ENCODE measurements around the gene ALAD. TPM values are rescaled to one million over a fixed set of nuclear protein-coding genes. Genes with fewer than 3 reads are reported as not detected.
"Not testable (repeated sequence)": the region's sequence is repeated elsewhere in the genome, so short reads cannot be mapped to it uniquely, and the experiment has no call there.

The ALAD gene
- 42.0 TPM for total RNA-seq

DNA sequence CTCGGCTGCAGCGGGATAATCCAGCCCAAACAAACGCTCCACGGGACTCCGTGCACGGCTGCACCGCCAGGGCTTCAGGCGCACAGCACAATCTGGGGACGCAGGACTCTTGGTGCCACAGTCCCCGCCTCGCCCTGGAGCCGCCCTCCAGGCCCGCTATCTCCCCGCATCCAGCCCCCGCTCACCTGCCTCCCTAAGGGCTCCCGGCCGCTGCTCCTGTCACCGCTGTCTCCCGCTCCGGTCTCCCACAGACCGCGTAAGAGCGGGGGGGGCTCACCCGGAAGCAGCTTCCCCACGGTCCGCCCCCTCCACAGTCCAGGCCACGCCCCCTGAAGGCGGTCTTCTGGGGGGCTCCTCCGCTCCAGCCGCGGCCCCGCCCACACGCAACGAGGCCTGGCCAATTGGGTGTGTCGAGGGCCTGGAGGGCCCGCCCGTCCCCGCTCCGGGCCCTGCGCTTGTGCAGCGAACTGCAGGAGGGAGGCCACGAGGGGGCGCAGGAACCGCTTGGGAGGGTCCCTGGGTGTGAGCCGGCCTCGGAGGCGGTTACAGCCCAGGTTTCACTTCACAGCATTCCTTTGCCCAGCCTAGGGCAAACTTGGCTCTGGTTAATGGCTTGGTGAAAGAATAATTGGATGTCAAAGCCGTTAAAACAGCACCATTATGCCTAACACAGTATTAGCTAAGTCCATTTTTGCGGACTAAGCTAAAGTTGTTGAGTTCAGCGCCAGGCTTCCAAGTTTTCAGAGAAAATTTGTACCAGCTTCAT is at the start of gene ALAD:
Gene ALAD (minus strand): TSS at position 258 of the 766 bp plus-strand sequence. CDS start 7,725 bp downstream, outside the sequence.
- peak; percentile 97 to 99 (median 99) for DNase-seq (ENCODE audit: low read depth in 2 of 3, low spot score in 2 of 3)

- no peak for DNase-seq (ENCODE audit: low read depth in 2 of 3, low spot score in 2 of 3)
Observed at GRCh38 chr9:113449376-113449775, 48.3 kb upstream of the ALAD start.

- peak in 2 of 3 donors; percentile 28 to 50 for DNase-seq (ENCODE audit: low read depth in 2 of 3, low spot score in 2 of 3)
Observed at GRCh38 chr9:113446323-113446740, 45.2 kb upstream of the ALAD start.

- DNase-seq (ENCODE audit: low read depth in 2 of 3, low spot score in 2 of 3): peak in 2 of 3 donors; percentile 58 to 91
Observed at GRCh38 chr9:113444736-113445135, 43.7 kb upstream of the ALAD start.

GRCh38 chr9:113437716-113438115 is 36.6 kb upstream of the ALAD start:
- not testable (repeated sequence) for DNase-seq (ENCODE audit: low read depth in 2 of 3, low spot score in 2 of 3)

DNA sequence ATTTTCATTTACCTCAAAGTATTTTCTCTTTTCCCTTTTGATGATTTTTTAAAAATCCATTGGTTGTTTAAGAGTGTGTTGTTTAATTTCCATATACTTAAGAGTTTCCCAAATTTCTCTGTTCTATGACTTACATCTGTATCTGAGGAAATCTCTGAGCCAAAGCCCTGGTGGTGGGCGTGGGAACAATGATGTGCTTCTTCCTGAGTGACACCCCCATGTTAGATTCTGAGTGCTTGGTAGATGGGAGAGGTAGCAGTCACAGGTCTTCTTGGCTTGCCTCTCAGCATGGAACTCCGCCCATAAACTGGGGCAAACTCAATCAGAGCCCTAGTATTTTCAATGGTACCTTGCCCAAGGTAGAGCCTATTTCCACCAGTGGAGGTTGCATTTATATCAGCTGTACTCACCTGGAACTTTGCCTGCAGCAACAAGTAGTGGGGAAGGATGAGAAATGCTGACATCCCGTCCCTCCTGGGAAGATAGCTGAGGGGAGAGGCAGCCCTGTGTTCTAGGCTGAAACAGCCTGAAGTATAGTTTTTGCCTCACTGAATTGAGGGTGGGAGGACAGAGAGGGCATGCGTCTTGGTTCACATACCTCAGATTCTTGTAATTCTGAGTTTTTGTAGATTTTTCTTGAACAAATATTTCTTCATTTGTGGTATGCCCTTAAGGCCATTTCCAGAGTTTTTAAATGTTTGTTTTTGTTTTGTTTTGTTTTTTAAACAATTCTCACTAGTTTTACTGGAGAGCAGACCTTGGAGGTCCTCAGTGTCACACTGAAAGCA is 35.8 kb upstream of the ALAD start:
- DNase-seq (ENCODE audit: low read depth in 2 of 3, low spot score in 2 of 3): no peak

GRCh38 chr9:113431191-113431590 is 30.1 kb upstream of the ALAD start:
- DNase-seq (ENCODE audit: low read depth in 2 of 3, low spot score in 2 of 3): no peak

GRCh38 chr9:113428062-113428615 is 27.1 kb upstream of the ALAD start:
- DNase-seq (ENCODE audit: low read depth in 2 of 3, low spot score in 2 of 3): no peak

DNA sequence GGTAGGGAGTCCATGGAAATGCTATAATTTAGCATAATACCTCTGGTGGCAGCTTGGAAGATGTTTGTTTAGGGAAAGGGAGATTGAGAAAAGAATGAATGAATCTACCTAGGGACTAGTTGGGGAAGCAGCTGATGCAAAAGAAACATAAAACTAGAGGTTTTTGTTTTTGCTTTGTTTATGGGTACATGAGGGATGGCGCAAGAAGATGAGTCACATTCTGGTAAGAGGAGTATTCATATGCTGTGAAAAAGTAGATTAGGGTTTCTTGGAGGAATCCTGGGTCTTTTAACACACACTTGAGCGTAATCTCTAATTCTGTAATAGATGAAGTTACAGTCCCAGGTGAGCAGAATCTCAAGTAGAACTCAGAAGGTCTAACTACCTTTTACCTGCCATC is 26.5 kb upstream of the ALAD start:
- DNase-seq (ENCODE audit: low read depth in 2 of 3, low spot score in 2 of 3): no peak

- no peak for DNase-seq (ENCODE audit: low read depth in 2 of 3, low spot score in 2 of 3)
Observed at GRCh38 chr9:113426701-113427100, 25.6 kb upstream of the ALAD start.

GRCh38 chr9:113425072-113425471 is 24.0 kb upstream of the ALAD start:
- peak in 1 of 3 donors; percentile 35 for DNase-seq (ENCODE audit: low read depth in 2 of 3, low spot score in 2 of 3)

- no peak for DNase-seq (ENCODE audit: low read depth in 2 of 3, low spot score in 2 of 3)
Observed at GRCh38 chr9:113421726-113422125, 20.6 kb upstream of the ALAD start.

GRCh38 chr9:113417370-113417769 is 16.3 kb upstream of the ALAD start:
- DNase-seq (ENCODE audit: low read depth in 2 of 3, low spot score in 2 of 3): no peak

DNA sequence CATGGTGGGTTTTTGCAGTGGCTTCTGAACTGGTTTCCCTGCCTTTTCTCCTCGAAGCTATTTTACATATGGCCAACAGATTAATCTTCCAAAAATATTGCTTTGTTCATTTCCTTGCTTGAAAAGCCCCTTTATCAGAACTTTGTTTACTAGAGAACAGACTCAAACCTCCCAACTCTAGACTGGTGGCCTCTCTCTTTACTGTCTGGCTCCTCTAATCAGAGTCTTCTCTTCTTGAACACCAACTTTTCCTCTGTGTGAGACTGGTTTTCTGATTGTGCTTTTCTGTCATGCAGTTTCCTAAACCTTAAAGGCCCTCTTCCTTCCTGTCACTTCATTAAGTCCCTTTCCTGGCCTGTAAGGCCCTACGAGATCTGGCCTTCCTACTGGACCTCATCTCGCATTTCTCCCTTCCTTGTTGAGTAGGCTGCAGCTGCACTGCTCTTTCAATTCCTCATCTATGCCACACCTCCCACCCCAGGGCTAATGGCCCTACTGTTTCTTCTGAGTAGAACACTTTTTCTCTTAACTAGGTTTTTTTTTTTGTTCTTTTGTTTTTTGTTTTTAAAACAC is 15.2 kb upstream of the ALAD start:
- DNase-seq (ENCODE audit: low read depth in 2 of 3, low spot score in 2 of 3): peak in 1 of 3 donors; percentile 31

DNA sequence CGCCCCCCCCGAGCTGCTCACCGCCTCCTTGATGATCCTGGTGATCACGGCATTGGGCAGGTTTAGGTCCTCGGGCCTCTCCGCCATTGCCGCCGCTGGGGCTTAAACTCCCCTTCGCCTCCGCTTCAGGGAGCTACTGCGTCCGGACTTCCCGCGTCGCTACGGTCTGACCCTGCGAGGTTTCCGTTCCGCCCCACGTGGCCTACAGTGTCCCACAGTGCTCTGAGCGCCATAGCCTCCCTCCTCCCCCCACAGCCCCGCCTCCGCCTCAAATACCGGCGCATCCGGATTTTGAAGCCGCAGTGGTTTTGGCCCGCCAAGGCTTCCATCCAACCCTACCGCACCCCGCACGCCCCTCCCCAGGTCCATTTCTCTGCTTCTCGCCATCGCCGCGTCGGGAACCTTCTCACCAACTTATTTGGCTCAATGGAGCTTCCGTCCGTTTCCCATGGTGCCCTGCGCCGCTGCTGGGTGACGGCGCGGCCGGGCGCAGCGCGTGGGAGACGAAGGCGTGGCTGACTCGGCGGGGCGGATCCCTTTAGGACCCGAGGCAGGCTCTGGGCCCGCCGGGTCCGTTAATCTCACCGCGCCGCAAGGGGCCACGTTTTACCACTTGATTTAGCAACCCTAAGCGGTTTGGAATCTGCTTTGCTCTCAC is 9.3 kb upstream of the ALAD start, which contains the start of the genes C9orf43 and POLE3:
Gene C9orf43 (plus strand): TSS at position 541 of the 658 bp plus-strand sequence. CDS start 2,747 bp downstream, outside the sequence.
Gene POLE3 (minus strand): TSS at position 469 of the 658 bp plus-strand sequence. CDS start 382 bp downstream, at position 87.
- DNase-seq (ENCODE audit: low read depth in 2 of 3, low spot score in 2 of 3): peak; percentile 94 to 98 (median 98)

DNA sequence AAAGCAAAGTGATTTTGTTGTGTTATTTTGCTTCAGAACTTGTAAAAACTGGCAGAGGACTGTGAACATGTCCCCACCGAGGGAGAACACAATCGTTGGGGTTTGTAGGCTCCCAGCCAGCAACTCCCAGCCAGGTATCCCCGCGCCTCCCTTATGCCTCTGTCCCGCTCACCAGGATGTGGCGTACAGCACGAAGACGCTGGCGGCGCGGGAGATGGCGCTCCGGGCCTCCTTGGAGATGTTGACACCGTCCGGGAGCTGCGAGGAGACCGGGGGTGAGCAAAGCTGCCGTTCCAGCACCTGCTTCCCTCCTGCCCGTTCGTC is 8.8 kb upstream of the ALAD start:
- no peak for DNase-seq (ENCODE audit: low read depth in 2 of 3, low spot score in 2 of 3)

GRCh38 chr9:113409481-113409880 is 8.4 kb upstream of the ALAD start:
- no peak for DNase-seq (ENCODE audit: low read depth in 2 of 3, low spot score in 2 of 3)

- DNase-seq (ENCODE audit: low read depth in 2 of 3, low spot score in 2 of 3): peak; percentile 21 to 84 (median 71)
Observed at GRCh38 chr9:113406873-113407511, 5.9 kb upstream of the ALAD start.

DNA sequence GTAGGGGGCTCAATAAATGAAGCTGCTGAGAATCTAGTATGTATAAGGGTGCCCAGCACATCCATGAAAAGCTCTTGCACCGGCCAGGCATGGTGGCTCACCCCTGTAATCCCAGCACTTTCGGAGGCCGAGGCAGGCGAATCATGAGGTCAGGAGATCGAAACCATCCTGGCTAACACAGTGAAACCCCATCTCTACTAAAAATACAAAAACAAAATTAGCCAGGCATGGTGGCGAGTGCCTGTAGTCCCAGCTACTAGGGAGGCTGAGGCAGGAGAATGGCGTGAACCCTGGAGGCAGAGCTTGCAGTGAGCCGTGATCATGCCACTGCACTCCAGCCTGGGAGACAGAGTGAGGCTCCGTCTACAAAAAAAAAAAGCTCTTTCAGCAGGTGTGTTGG is 5.3 kb upstream of the ALAD start:
- not testable (repeated sequence) for DNase-seq (ENCODE audit: low read depth in 2 of 3, low spot score in 2 of 3)

GRCh38 chr9:113403646-113404045 is 2.6 kb upstream of the ALAD start:
- peak in 1 of 3 donors; percentile 40 for DNase-seq (ENCODE audit: low read depth in 2 of 3, low spot score in 2 of 3)
